Coronary artery (tissue), 2 donors: ENCODE measurements around the gene FAT4.
A peak's percentile ranks its signal among the peaks of the same experiment; 100 is the strongest.

Experiments
- DNase-seq: peaks from one replicate; pipeline ENCODE4 v3.0.0-alpha.2; 2017; ENCODE audit warnings: low spot score
- H3K27ac ChIP-seq, 2 donors: fragments of 200-600 bp; sonication (generic); one replicate each; pipeline ENCODE4 v1.5.1; 2016 to 2019
- H3K4me3 ChIP-seq: fragments of 200-600 bp; sonication (generic); 2 replicates; pipeline ENCODE4 v1.5.1; 2016; ENCODE audit warnings: mild to moderate bottlenecking, moderate library complexity
- TF ChIP-seq, protein P1 (sequence below): fragments of 200-600 bp; sonication (generic); IDR thresholded peaks from one replicate; pipeline ENCODE4 v1.5.1; 2019; ENCODE audit warnings: antibody characterized with exemption

The FAT4 gene

GRCh38 chr4:125306533-125306932, 8.2 kb upstream of the FAT4 start:
- TF ChIP-seq, protein P1, sequence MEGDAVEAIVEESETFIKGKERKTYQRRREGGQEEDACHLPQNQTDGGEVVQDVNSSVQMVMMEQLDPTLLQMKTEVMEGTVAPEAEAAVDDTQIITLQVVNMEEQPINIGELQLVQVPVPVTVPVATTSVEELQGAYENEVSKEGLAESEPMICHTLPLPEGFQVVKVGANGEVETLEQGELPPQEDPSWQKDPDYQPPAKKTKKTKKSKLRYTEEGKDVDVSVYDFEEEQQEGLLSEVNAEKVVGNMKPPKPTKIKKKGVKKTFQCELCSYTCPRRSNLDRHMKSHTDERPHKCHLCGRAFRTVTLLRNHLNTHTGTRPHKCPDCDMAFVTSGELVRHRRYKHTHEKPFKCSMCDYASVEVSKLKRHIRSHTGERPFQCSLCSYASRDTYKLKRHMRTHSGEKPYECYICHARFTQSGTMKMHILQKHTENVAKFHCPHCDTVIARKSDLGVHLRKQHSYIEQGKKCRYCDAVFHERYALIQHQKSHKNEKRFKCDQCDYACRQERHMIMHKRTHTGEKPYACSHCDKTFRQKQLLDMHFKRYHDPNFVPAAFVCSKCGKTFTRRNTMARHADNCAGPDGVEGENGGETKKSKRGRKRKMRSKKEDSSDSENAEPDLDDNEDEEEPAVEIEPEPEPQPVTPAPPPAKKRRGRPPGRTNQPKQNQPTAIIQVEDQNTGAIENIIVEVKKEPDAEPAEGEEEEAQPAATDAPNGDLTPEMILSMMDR: no peak

GRCh38 chr4:125311503-125311902, 3.3 kb upstream of the FAT4 start:
- H3K27ac ChIP-seq: no peak overlapping the region

More at GRCh38 chr4:125306533-125306932, 8.2 kb upstream of the FAT4 start:
- no peak overlapping the region for H3K27ac ChIP-seq
- H3K4me3 ChIP-seq: no peak overlapping the region
- no peak for DNase-seq

GRCh38 chr4:125313497-125313896, 1.3 kb upstream of the FAT4 start:
- TF ChIP-seq, protein P1: peak; percentile 79
- no peak for DNase-seq
- Histone ChIP-seq H3K27ac (no peak overlapping the region), H3K4me3 (no peak overlapping the region)

More at GRCh38 chr4:125311503-125311902, 3.3 kb upstream of the FAT4 start:
- DNase-seq: no peak
- no peak overlapping the region for H3K4me3 ChIP-seq
- TF ChIP-seq, protein P1: no peak

DNA sequence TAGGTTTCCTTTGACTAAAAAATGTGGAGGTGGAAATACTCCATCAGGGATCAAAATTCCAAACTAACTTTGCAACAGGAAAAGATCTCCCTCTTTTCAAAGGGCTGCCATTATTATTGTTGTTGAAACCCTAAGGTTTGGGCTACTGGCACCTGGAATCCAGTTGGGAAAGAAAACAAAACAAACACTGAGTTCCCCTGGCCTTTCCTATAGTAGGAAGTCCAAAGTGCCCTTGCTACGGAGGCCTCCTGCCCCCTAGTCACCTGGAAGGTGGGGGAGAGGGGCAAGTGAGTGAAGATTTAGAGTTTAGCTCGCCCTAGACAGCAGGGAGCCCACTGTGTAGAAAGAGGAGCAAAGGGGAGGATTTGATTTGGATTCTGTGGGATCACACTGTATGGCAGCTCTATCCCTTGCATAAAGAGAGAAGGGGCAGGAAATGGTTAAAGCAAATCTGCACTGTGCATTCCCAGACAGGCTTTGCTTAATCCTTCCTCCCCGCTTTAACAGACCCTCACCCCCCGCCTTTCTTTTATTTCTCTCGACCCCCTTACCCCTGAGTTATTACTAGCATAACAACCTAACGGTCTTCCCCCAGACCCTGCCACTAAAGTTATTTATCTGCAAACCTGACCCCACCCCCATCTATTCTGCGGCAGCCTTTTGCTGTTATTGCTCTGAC, 627 bp upstream of the FAT4 start:
- peak overlapping the region; percentile 92 for H3K4me3 ChIP-seq
- TF ChIP-seq, protein P1: no peak
- H3K27ac ChIP-seq: peak overlapping the region; percentile 28 to 81
- DNase-seq: no peak

GRCh38 chr4:125315576-125316400, 1.0 kb downstream of the FAT4 start:
- Histone ChIP-seq H3K4me3 (peak overlapping the region; percentile 92), H3K27ac (peak overlapping the region; percentile 86 to 95)
- TF ChIP-seq, protein P1: no peak
- peak; percentile 75 for DNase-seq

DNA sequence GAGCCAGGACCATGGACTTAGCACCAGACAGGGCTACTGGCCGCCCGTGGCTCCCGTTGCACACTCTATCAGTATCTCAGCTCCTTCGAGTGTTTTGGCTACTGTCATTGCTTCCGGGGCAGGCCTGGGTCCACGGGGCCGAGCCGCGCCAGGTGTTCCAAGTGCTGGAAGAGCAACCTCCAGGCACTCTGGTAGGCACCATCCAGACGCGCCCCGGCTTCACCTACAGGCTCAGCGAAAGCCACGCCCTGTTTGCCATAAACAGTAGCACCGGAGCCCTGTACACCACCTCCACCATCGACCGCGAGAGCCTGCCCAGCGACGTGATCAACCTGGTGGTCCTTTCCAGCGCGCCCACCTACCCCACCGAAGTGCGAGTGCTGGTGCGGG, 1.6 kb downstream of the FAT4 start:
- TF ChIP-seq, protein P1: no peak
- DNase-seq: peak; percentile 77
- Histone ChIP-seq H3K27ac (peak overlapping the region; percentile 86 to 95), H3K4me3 (peak overlapping the region; percentile 92)
